ENCODE results near the gene PDIA2.

PDIA2 gene

DNA sequence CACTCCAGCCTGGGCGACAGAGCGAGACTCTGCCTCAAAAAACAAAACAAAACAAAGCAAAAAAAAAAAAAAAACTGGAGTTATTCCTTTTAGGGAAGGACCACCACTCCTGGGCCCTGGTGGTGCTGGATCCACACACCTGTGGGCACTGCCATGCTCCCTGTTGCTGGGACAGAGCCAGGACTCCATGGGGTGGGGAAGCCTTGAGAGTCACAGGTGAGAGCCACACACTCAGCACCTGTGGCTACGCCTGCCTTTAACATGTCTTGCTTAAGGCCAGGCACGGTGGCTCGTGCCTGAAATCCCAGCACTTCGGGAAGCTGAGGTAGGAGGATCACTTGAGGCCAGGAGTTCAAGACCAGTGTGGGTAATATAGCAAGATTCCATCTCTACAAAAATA, 18.3 kb downstream of the PDIA2 start:
- Histone ChIP-seq H3K27ac (ENCODE audit: insufficient read depth, low read depth, low read length, poor library complexity, severe bottlenecking) (no peak overlapping the region), H3K27me3 (ENCODE audit: control insufficient read depth, insufficient read depth, low read length, poor library complexity, severe bottlenecking) (no peaks in the 10 kb centered on the region), H3K4me1 (ENCODE audit: control insufficient read depth, insufficient read depth, low read length) (no peaks in the 10 kb centered on the region), H3K9me3 (ENCODE audit: control insufficient read depth, low read length) (no peaks in the 10 kb centered on the region), H3K36me3 (ENCODE audit: control insufficient read depth, insufficient read depth, low read length) (peaks cover 5% of the 10 kb centered on the region), H3K4me3 (ENCODE audit: insufficient read depth, low read depth, low read length) (no peak overlapping the region)
- 87 to 97% methylated on average over 6 of the region's 6 CpGs for WGBS, 2 experiments

DNA sequence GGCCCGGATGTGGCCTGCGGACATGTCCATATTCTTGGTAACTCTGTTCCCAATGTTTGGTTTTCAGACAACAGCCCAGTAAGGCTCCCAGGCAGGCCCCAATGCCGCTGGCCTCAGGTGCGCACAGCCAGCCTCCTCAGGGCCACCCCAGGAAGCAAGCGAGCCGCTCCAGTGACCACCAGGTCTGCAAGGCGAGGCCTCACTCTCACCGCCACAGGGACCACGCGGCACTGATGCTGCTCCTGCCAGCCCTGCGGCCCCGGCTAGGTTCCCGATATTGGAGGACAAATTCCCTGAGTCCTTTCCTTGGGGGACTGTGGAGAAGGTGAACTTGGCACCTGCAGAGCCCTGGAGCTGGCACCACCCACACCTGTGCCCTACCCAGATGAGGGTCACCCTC, 19.0 kb downstream of the PDIA2 start:
- peaks cover 5% of the 10 kb centered on the region for H3K36me3 ChIP-seq (ENCODE audit: control insufficient read depth, insufficient read depth, low read length)

DNA sequence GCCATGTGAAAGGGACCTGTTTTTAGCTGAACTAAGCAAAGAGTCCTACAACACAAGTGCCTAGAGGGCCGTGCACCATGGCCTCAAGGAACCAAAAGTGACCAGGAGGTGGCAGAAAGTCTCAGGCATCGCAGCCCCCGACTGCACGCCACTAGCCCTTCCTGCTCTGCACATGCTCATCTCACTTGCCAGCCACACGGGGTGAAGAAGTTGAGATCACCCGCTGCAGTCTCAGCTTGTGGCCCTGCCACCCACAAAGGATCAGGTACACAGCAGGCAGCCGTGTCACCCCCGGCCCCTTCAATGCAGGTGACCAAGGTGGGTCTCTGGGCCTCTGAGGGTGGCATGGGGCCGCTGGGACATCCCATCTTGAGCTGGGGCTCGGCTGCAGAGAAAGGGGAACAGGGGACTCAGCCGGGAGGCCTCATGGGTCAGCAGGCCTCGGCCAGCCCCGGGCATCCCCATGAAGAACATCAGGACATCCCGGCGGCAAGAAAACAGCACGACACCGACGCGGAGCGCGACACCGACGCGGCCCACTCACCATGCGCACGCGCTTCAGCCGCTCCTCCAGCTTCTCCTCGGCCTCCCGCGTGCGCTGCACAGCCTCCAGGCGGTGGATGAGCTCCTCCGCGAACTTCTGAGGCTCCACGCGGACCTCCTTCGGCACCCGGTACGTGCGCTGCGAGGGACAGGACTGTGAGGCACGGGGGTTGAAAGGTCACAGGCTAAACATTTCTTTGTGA, 21.0 kb downstream of the PDIA2 start:
- Histone ChIP-seq H3K4me1 (ENCODE audit: control insufficient read depth, insufficient read depth, low read length) (no peaks in the 10 kb centered on the region), H3K4me3 (ENCODE audit: insufficient read depth, low read depth, low read length) (no peak overlapping the region), H3K9me3 (ENCODE audit: control insufficient read depth, low read length) (no peaks in the 10 kb centered on the region), H3K27me3 (ENCODE audit: control insufficient read depth, insufficient read depth, low read length, poor library complexity, severe bottlenecking) (no peaks in the 10 kb centered on the region), H3K27ac (ENCODE audit: insufficient read depth, low read depth, low read length, poor library complexity, severe bottlenecking) (no peak overlapping the region), H3K36me3 (ENCODE audit: control insufficient read depth, insufficient read depth, low read length) (no peaks in the 10 kb centered on the region)
- 94 to 95% methylated on average over 43 of the region's 43 CpGs for WGBS, 2 experiments

More for the DNA sequence above, 19.0 kb downstream of the PDIA2 start:
- 96 to 98% methylated on average over 13 of the region's 13 CpGs for WGBS, 2 experiments
- Histone ChIP-seq H3K27ac (ENCODE audit: insufficient read depth, low read depth, low read length, poor library complexity, severe bottlenecking) (no peak overlapping the region), H3K27me3 (ENCODE audit: control insufficient read depth, insufficient read depth, low read length, poor library complexity, severe bottlenecking) (no peaks in the 10 kb centered on the region), H3K9me3 (ENCODE audit: control insufficient read depth, low read length) (no peaks in the 10 kb centered on the region), H3K4me1 (ENCODE audit: control insufficient read depth, insufficient read depth, low read length) (no peaks in the 10 kb centered on the region), H3K4me3 (ENCODE audit: insufficient read depth, low read depth, low read length) (no peak overlapping the region)

DNA sequence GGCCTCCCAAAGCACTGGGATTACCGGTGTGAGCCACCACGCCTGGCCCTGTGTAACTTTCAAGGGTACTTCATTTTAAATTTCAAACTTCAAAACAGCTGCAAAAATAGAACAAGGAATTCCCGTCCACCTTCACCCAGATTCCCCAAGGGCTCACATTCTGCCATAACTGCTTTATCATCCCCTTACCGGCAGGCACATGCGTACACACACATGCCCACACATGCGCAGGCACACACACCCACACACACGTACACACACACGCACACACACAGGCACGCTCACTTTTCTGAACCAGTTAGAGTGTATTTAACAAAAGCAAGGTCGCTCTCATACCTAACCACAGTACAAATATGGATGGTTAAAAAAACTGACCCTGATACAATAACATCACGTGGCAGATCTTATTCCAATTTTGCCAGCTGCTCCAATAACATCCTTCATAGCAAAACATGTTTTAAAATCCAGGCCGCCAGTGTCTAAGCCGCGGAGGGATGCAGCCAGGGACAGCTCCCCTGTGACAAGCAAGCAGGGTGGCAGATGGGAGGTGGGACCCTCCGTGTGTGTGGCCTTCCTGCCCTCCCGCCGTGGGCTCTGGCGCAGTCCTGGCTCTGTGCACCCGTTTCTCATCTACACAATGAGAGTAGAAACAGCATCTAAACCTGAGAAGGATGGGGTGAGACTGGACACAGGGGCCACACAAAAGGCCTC, 23.1 kb downstream of the PDIA2 start:
- WGBS, 2 experiments = 96 to 97% methylated on average over 19 of the region's 19 CpGs
- no peak overlapping the region for H3K27ac ChIP-seq (ENCODE audit: insufficient read depth, low read depth, low read length, poor library complexity, severe bottlenecking)
- H3K36me3 ChIP-seq (ENCODE audit: control insufficient read depth, insufficient read depth, low read length) = no peaks in the 10 kb centered on the region
- no peaks in the 10 kb centered on the region for H3K4me1 ChIP-seq (ENCODE audit: control insufficient read depth, insufficient read depth, low read length)
- H3K9me3 ChIP-seq (ENCODE audit: control insufficient read depth, low read length) = no peaks in the 10 kb centered on the region
- no peaks in the 10 kb centered on the region for H3K27me3 ChIP-seq (ENCODE audit: control insufficient read depth, insufficient read depth, low read length, poor library complexity, severe bottlenecking)
- no peak overlapping the region for H3K4me3 ChIP-seq (ENCODE audit: insufficient read depth, low read depth, low read length)

DNA sequence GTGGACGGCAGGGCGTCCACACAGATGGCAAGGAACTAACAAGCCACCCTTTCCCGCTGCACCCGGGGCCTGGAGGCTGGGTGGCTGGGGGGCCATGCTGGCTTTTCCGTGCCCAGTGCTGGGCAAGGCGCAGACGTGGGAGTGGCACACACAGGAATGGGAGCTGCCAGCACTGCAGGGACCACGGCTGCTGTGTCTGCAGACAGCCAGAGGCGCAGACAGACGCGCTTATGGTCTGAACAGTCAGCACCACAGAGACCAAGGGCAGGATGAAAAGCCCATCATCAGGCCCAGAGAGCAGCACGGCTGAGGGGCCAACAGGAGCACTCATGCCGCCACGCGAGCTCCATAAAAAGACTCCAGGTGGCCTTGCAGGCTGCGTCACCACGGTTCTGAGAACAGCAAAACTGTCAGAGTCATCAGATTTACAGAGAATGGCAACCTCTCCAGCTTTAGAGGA, 24.0 kb downstream of the PDIA2 start:
- Histone ChIP-seq H3K4me1 (ENCODE audit: control insufficient read depth, insufficient read depth, low read length) (no peaks in the 10 kb centered on the region), H3K27ac (ENCODE audit: insufficient read depth, low read depth, low read length, poor library complexity, severe bottlenecking) (no peak overlapping the region), H3K27me3 (ENCODE audit: control insufficient read depth, insufficient read depth, low read length, poor library complexity, severe bottlenecking) (no peaks in the 10 kb centered on the region), H3K36me3 (ENCODE audit: control insufficient read depth, insufficient read depth, low read length) (no peaks in the 10 kb centered on the region), H3K4me3 (ENCODE audit: insufficient read depth, low read depth, low read length) (no peak overlapping the region), H3K9me3 (ENCODE audit: control insufficient read depth, low read length) (no peaks in the 10 kb centered on the region)
- 95% methylated on average over 17 of the region's 17 CpGs for WGBS, 2 experiments

DNA sequence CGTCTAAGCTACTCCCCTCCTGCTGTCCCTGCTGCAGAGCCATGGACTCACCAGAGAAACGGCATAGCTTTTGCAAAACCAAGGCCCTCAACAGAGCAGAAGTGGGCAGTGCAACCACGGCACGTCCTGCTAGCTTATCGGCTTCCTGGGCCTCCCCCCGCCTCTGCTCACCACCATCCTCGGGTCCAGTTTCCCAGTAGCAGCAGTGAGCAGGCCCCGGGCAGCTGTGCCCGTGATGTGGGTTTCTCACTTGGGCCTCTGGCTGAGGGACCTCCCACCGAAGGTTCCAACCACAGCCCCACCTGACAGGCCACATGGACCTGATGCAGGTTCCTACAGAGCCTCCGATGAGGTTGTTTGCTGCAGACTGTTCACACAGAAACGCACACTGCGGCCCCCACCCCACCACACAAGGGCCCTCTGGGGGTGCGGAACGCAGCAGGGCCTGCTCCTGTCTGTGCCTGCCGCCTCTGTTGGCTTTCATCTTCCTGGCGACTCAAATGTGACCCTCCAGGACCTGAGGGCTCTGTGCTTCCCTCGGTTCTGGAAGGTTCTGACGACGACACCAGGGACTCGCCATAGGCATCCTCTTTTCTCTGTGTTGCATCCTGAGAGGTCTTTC, 24.8 kb downstream of the PDIA2 start:
- H3K27me3 ChIP-seq (ENCODE audit: control insufficient read depth, insufficient read depth, low read length, poor library complexity, severe bottlenecking) = no peaks in the 10 kb centered on the region
- no peaks in the 10 kb centered on the region for H3K9me3 ChIP-seq (ENCODE audit: control insufficient read depth, low read length)
- no peak overlapping the region for H3K27ac ChIP-seq (ENCODE audit: insufficient read depth, low read depth, low read length, poor library complexity, severe bottlenecking)
- H3K4me1 ChIP-seq (ENCODE audit: control insufficient read depth, insufficient read depth, low read length) = no peaks in the 10 kb centered on the region
- WGBS, 2 experiments = 95% methylated on average over 21 of the region's 21 CpGs
- no peak overlapping the region for H3K4me3 ChIP-seq (ENCODE audit: insufficient read depth, low read depth, low read length)
- H3K36me3 ChIP-seq (ENCODE audit: control insufficient read depth, insufficient read depth, low read length) = no peaks in the 10 kb centered on the region

DNA sequence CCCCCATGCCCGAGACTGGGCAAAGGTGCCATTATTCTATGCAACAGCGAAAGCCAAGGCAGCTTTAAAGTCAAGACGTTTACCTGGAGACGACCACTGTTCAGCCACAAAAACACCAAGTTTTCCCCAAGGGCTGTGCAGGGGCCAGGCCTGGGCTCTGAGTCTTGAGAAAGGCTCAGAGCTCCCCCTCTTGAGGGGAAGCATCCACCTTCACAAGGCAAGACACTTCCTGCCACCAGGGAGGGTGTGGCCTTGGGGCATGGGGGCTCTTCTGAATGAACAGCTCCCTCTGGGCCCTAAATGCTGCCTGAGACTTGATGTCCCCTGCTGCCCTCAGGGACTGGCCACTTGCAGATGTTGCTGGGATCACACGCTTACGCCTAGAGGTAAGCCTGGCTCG, 26.5 kb downstream of the PDIA2 start:
- Histone ChIP-seq H3K9me3 (ENCODE audit: control insufficient read depth, low read length) (no peaks in the 10 kb centered on the region), H3K4me1 (ENCODE audit: control insufficient read depth, insufficient read depth, low read length) (no peaks in the 10 kb centered on the region), H3K27ac (ENCODE audit: insufficient read depth, low read depth, low read length, poor library complexity, severe bottlenecking) (no peak overlapping the region), H3K27me3 (ENCODE audit: control insufficient read depth, insufficient read depth, low read length, poor library complexity, severe bottlenecking) (no peaks in the 10 kb centered on the region), H3K36me3 (ENCODE audit: control insufficient read depth, insufficient read depth, low read length) (no peaks in the 10 kb centered on the region), H3K4me3 (ENCODE audit: insufficient read depth, low read depth, low read length) (no peak overlapping the region)
- 84 to 85% methylated on average over 7 of the region's 7 CpGs for WGBS, 2 experiments

DNA sequence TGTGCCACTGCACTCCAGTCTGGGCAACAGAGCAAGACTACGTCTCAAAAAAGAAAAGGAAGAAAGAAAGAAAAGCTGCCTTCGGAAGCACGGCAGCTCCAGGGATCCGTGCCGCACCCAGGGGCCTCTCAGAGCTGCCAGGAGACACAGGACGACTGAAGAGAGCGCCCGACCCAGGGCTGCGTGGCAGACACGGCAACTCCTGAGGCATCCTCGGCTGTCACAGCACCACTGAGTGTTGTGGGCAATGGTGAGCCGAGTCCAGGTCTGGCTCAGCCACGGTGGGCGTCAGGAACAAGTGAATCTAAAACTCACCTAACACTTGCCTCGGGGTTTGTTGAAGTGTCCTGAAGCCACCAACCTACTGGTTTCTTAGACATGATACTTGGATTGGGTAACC, 28.8 kb downstream of the PDIA2 start:
- Histone ChIP-seq H3K36me3 (ENCODE audit: control insufficient read depth, insufficient read depth, low read length) (no peaks in the 10 kb centered on the region), H3K9me3 (ENCODE audit: control insufficient read depth, low read length) (no peaks in the 10 kb centered on the region), H3K27me3 (ENCODE audit: control insufficient read depth, insufficient read depth, low read length, poor library complexity, severe bottlenecking) (no peaks in the 10 kb centered on the region), H3K27ac (ENCODE audit: insufficient read depth, low read depth, low read length, poor library complexity, severe bottlenecking) (no peak overlapping the region), H3K4me3 (ENCODE audit: insufficient read depth, low read depth, low read length) (no peak overlapping the region), H3K4me1 (ENCODE audit: control insufficient read depth, insufficient read depth, low read length) (no peaks in the 10 kb centered on the region)
- WGBS, 2 experiments = 96 to 97% methylated on average over 15 of the region's 15 CpGs

DNA sequence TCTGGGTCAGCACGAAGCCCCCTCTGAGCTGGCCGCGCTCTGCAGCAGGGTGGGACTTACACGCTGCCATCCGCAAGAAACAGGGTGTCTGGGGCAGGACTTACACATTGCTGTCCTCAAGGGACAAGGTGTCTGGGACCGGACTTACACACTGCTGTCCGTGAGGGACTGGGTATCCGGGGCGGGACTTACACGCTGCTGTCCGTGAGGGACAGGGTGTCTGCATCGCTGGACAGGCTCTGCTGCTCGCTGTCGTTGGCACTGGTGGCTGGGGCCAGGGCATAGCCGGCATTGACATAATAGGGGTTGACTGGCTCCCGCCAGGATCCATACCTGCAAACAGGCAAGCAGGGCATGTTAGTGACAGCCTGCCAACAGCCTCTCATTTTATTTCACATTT, 31.4 kb downstream of the PDIA2 start:
- Histone ChIP-seq H3K4me1 (ENCODE audit: control insufficient read depth, insufficient read depth, low read length) (no peaks in the 10 kb centered on the region), H3K36me3 (ENCODE audit: control insufficient read depth, insufficient read depth, low read length) (no peaks in the 10 kb centered on the region), H3K9me3 (ENCODE audit: control insufficient read depth, low read length) (no peaks in the 10 kb centered on the region), H3K27ac (ENCODE audit: insufficient read depth, low read depth, low read length, poor library complexity, severe bottlenecking) (no peak overlapping the region), H3K27me3 (ENCODE audit: control insufficient read depth, insufficient read depth, low read length, poor library complexity, severe bottlenecking) (no peaks in the 10 kb centered on the region), H3K4me3 (ENCODE audit: insufficient read depth, low read depth, low read length) (no peak overlapping the region)
- 95 to 96% methylated on average over 16 of the region's 16 CpGs for WGBS, 2 experiments

DNA sequence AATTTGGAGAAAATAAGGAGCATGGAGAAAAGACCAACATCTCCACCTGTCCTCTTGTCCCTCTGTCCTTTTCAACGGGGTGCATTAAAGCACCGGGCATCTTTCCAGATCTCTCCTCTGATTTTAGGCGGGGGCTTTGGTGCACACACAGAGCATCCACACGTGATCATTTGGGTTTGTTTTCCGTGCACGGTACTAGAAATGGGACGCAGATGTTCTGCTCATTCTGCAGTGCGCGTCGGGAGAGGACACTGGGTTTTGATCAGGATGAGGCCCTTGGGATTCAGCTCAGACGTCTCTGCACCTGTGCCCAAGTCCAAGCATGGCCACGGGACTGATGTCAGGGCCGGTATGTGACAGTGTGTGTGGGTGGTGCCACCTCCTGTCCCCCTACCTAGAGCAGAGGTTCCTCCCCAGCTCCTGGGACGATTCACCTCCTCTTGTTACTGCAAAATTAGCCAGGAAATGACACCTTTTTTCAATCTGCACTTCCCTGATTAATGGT, 31.9 kb downstream of the PDIA2 start:
- Histone ChIP-seq H3K4me3 (ENCODE audit: insufficient read depth, low read depth, low read length) (no peak overlapping the region), H3K9me3 (ENCODE audit: control insufficient read depth, low read length) (no peaks in the 10 kb centered on the region), H3K36me3 (ENCODE audit: control insufficient read depth, insufficient read depth, low read length) (no peaks in the 10 kb centered on the region), H3K27me3 (ENCODE audit: control insufficient read depth, insufficient read depth, low read length, poor library complexity, severe bottlenecking) (no peaks in the 10 kb centered on the region), H3K27ac (ENCODE audit: insufficient read depth, low read depth, low read length, poor library complexity, severe bottlenecking) (no peak overlapping the region), H3K4me1 (ENCODE audit: control insufficient read depth, insufficient read depth, low read length) (no peaks in the 10 kb centered on the region)
- 92 to 94% methylated on average over 14 of the region's 14 CpGs for WGBS, 2 experiments

All from ectodermal cell (in vitro differentiated cells).